HT1080 (cell line): ENCODE data around the gene COA1. TPM values are rescaled to one million over a fixed set of nuclear protein-coding genes. Genes with fewer than 3 reads are reported as not detected.

Experiments
- DNase-seq: peaks from one replicate; pipeline ENCODE4 v3.0.0-alpha.2; 2015; ENCODE audit warnings: low read depth
- total RNA-seq: library from RNA; depleted of rRNA; stranded (reverse); fragments of >200 nt; shearing (Covaris generic); gene quantifications from 2 replicates; pipeline ENCODE4 v1.2.3, GENCODE V29; 2014

The COA1 gene
- total RNA-seq, 1 experiment from 2014 or later, result 102 TPM

- DNase-seq, result no peak
Observed at GRCh38 chr7:43656997-43657396, 72.3 kb downstream of the COA1 start.

DNA sequence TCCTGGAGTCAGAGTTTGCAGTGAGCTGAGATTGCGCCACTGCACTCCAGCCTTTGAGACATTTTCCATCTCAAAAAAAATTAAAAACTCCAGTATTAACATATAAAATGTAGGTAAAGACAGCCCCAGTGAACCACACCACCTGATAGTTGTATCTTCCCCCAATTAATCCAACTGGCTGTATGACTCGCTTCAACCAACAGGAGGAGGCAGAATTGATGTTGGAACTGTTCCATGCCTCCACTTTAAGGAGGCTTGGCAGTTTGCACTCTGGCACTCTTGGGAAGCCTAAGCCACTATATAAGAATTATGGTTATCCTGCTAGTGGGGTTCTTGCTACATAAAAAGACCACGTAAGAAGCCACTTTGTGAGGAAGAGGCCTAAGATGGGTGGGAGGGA lies 73.7 kb downstream of the COA1 start:
- no peak for DNase-seq

GRCh38 chr7:43653891-43654504 lies 75.3 kb downstream of the COA1 start:
- DNase-seq, result no peak

DNA sequence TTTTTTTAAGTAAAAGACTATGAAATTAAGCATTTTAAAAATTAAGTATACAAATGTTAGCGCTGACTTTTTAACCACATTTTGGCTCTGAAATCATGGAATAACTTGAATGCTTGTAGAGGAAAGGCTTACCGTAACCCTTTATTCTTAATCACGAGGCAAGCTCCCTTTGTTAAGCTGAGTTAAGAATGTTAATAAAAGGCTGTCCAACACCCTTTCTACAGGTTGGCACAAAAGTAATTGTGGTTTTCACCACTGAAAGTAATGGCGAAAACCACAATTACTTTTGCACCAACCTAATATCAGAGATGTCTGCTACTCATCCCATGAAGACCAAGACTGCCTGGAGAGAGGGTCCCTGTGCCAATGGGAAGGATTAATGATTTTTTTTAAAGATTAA lies 75.9 kb downstream of the COA1 start:
- no peak for DNase-seq

DNA sequence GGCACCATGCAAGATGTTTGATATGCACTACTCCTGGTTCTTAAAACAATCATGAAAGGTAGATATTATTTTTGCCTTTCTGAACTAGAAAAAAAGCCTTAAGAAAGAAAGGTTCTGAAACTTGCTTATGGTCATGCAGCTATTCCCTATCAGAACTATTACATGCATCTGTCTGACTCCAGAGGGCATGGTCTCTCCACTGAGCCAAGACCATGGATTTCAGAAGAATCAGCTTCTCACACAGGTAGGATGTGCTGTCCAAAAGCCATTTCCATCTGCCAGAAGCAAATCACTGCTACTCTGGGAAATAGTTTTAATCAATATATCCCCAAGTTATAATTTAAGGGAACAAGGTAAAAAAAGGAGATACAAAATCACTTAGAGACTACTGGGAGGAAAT lies 77.0 kb downstream of the COA1 start:
- DNase-seq, result no peak

- peak; percentile 54 for DNase-seq
Observed at GRCh38 chr7:43650457-43651052, 78.8 kb downstream of the COA1 start.

DNA sequence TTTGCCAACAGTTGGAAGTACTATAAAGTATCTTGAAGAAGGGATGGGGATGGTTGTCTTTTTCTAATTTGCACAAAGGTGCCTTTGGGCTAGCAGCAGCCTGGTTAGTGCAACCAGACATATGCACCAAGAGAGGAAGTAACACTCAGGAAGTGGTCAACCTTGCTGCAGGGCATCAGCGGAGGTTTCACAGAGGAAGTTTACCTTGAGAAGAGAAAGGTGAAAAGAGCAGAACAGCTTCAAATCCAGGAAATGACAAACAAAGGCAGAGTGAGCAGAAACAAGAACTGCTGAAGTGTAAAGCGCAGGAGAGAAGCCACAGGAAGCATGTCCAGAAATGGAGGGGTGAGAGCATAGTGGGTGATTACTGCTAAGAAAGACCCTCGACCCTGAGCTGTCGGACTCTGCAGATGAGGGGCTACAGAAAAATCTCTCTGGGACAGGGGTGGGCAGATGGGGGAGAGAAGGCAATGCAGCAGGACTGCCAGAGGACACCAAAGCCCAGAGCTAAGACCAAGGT lies 79.5 kb downstream of the COA1 start:
- DNase-seq, result peak; percentile 93

DNA sequence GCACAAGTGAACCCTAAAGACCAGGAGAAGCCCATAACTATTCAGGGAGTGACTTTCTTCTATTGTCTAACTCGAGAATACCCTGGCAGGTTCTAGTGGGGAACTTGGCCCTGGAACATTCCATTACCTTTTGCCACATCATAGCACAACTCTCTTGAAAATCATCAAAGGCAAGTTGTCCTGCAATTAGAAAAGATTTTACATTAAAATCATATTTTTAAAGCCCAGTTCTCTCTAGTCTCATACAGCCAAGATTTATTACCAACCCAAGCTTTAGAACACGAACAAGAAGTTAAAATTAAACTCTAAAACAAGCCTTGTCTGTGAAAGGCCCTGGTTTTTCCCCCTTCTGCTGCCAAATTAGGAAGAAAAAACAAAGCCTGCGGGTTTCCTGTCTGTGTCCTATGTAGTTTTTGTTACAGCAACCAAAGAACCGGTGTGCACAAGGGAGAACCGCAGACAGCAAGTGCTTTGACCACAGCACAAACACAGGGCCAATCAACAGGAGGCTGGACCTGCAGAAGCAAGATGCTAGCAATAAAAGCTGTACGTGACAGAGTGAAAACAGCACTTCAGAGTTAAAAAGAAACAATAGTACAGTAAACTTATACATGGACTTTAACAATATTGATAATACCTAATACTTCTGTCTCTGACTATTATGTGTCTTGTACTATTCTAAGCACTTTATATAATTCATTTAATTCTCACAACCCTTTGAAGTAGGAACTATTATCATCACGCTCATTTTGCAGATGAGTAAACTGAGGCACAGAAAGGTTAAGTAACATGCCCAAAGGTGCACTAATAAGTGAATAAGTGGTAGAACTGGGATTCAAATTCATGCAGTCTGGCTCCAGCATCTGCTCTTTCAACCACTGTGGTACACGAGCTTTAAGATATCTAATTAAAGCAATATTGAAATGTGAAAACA lies 80.6 kb downstream of the COA1 start:
- peak; percentile 90 for DNase-seq

GRCh38 chr7:43647673-43648472 lies 81.5 kb downstream of the COA1 start:
- DNase-seq, result peak; percentile 99

- no peak for DNase-seq
Observed at GRCh38 chr7:43647339-43647672, 82.0 kb downstream of the COA1 start.

DNA sequence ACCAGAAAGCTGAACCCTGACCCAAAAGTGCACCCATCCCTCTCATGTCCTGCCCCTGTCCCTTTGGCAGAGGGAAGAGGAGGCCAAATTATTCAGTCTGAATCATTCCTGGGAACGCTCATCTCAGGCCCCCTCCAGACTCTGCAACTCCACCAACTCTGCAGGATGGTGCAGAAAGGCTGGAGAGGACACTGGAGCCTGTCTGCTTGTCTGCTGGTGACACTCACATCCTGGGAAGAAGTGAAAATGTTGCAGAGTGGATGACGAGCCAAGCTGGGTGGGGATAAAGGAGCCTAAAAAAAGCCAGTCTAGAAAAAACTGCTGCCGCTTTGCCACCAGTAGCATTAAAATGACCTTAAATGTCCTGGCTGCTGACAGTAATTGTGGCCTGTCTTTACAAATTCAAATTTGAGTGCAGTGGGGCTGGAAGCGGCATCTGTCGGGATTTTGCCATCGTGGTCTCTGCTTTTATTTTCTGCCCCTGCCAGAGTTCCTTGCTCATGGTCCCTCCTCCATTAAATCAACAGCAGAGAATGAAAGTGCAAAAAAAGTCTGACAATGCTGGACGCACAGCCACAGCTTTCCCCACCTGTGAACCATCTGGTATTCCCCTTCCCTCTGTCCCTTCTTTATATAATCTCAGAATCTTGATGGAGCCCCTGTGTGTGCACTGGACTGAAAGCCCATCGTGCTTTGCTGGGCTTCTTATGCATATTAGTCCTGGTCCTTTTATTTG lies 82.6 kb downstream of the COA1 start:
- DNase-seq, result peak; percentile 49

DNA sequence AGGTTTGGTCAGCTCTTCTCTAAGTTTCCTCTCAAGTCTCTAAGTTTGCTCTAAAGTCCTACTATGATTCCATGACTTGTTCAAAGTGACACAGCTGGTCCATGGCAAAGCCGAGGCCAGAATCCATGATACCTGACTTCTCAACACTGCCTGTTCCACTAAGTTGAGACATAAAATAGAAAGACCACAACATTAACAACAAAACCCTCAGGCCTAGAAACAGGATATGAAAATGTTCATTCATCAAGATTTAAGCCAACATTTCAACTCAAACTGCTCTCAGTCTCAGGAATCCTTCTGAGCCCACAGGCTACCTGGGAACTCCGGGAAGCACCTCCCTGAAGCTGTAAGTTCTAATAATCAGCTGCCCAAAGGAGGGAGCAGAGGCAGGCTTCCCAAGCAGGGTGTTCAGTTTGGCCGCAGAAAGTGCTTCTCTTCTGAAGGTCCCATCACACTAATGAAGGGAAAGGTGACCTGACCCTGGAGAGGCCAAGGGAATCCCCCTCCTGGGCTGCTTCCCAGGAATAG lies 83.6 kb downstream of the COA1 start:
- DNase-seq, result no peak

GRCh38 chr7:43643846-43644245 lies 85.5 kb downstream of the COA1 start:
- no peak for DNase-seq

- DNase-seq, result no peak
Observed at GRCh38 chr7:43642897-43643630, 86.3 kb downstream of the COA1 start.

- no peak for DNase-seq
Observed at GRCh38 chr7:43640679-43641078, 88.6 kb downstream of the COA1 start.

GRCh38 chr7:43639858-43640491 lies 89.3 kb downstream of the COA1 start:
- peak; percentile 69 for DNase-seq

DNA sequence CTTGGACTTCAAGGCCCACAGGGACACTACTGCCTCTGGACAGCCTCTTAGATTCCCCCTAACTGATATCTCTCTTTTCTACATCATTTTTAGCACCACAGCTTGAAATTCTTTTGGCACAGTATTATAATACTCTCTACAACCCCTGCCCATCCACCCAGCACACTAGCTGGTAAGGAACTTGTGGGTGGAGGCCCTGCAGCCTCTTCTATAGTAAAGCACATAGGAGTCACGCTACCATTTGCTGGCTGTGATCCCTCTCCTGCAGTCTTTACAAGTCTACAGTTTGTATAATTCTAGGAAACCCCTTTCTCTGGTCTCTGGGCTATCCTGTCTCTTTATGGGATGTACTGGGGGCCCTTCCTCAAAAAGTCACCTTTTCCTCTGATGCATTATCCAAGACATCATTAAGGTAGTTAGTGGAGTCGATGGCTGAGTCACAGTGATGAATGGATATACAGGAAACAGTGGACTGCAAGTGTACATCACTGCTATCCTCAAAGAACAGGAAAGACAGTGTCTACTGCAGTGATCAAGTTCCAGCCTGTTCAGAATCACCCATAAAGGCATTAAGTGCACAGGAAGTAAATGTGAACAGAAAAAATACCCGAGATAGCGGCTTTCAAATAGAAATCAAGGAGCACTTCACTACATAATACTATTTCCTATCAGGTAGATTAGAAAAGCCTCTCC lies 92.1 kb downstream of the COA1 start:
- DNase-seq, result peak; percentile 87

- DNase-seq, result no peak
Observed at GRCh38 chr7:43636093-43636492, 93.2 kb downstream of the COA1 start.

DNA sequence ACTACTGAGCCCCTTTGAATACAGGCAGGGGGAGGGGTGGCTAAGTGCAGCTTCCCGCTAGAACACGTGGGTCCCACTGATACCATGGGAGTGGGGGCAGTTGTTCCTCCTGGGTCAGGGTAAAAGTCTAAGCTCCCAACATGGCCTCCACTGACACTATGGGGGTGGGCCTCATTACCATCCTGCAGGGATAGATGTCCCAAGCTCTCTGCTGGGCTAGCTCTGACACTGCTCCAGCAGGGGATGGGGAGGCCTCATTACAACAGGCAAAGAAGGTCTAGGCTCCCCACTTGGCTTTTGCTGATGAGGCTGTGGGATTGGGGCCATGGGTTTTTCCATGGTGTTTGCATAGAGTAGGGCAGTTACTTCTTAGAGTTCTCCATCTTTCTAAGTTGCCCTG lies 94.9 kb downstream of the COA1 start:
- DNase-seq, result no peak
